Caco-2 (cell line): ENCODE measurements around the gene GSTT4. TPM values are rescaled to one million over a fixed set of nuclear protein-coding genes. Genes with fewer than 3 reads are reported as not detected.
A peak's percentile ranks its signal among the peaks of the same experiment; 100 is the strongest.

Experiments
- BruUV-seq: library from RNA; stranded (reverse); fragments of 400-500 nt; replicated peaks from 2 replicates; lab custom pipeline; 2021; lab: Mats Ljungman, UMichigan
- CTCF ChIA-PET: fragments of 300-600 bp; sonication (Branson Sonifier 250); formaldehyde crosslinking; loops from one replicate; lab custom pipeline; 2022; ENCODE audit warnings: antibody characterized with exemption; lab: Charles Lee
- POLR2A ChIA-PET: fragments of 300-600 bp; sonication (Branson Sonifier 250); formaldehyde crosslinking; loops from one replicate; lab custom pipeline; 2022; ENCODE audit warnings: antibody characterized with exemption; lab: Charles Lee
- DNase-seq, 2 experiments: peaks; one replicate each; pipeline versions ENCODE4 v3.0.0 to v3.0.0-alpha.2; 2020 to 2022
- H3K27me3 ChIP-seq: replicated peaks from 2 replicates; pipeline ENCODE4 v1.6.0; 2011; ENCODE audit warnings: low read length; ENCODE audit not compliant: control insufficient read depth, insufficient read depth
- H3K36me3 ChIP-seq: 2 replicates; pipeline ENCODE4 v1.5.1; 2011; ENCODE audit warnings: low read length; ENCODE audit not compliant: control insufficient read depth, insufficient read depth
- H3K4me1 ChIP-seq: fragments of 250-450 bp; sonication (Bioruptor Pico); 2 replicates; pipeline ENCODE4 v1.5.1; 2020; ENCODE audit warnings: mild to moderate bottlenecking
- H3K4me3 ChIP-seq: 2 replicates; pipeline ENCODE4 v1.5.1; 2011; ENCODE audit warnings: low read depth, mild to moderate bottlenecking, control low read depth, low read length
- H3K9me3 ChIP-seq: fragments of 250-450 bp; sonication (Bioruptor Pico); 2 replicates; pipeline ENCODE4 v1.5.1; 2020; ENCODE audit warnings: mild to moderate bottlenecking, moderate library complexity
- H3K27ac Mint-ChIP-seq: one replicate; pipeline ENCODE4 v1.8.0; 2022; ENCODE audit warnings: mixed read lengths; ENCODE audit not compliant: unreplicated experiment
- H3K27me3 Mint-ChIP-seq: one replicate; pipeline ENCODE4 v1.8.0; 2022; ENCODE audit warnings: mixed read lengths; ENCODE audit not compliant: insufficient read depth, unreplicated experiment
- H3K36me3 Mint-ChIP-seq: one replicate; pipeline ENCODE4 v1.8.0; 2022; ENCODE audit warnings: mild to moderate bottlenecking, mixed read lengths; ENCODE audit not compliant: insufficient read depth, unreplicated experiment
- H3K4me1 Mint-ChIP-seq: one replicate; pipeline ENCODE4 v1.8.0; 2022; ENCODE audit warnings: low read depth, mixed read lengths; ENCODE audit not compliant: unreplicated experiment
- H3K4me3 Mint-ChIP-seq: one replicate; pipeline ENCODE4 v1.8.0; 2022; ENCODE audit warnings: mild to moderate bottlenecking, moderate library complexity, mixed read lengths; ENCODE audit not compliant: unreplicated experiment
- H3K9me3 Mint-ChIP-seq: one replicate; pipeline ENCODE4 v1.8.0; 2022; ENCODE audit warnings: mixed read lengths; ENCODE audit not compliant: unreplicated experiment
- intact Hi-C: fragments of 100-400 bp; cut with micrococcal nuclease; formaldehyde crosslinking; loops from one replicate; pipeline ENCODE4 v1.10.0; 2022; ENCODE audit not compliant: unreplicated experiment
- total RNA-seq: library from RNA; stranded (reverse); gene quantifications from 2 replicates; pipeline ENCODE4 v1.2.3, GENCODE V29; 2022
- TF ChIP-seq, protein P1 (sequence below), 2 experiments: fragments of 200-600 bp in 1 of 2; IDR thresholded peaks; 1 replicate in 1 of 2; 2 replicates in 1 of 2; pipeline versions ENCODE4 v1.5.1 to v1.8.0; 2011 to 2022; ENCODE audit warnings: antibody characterized with exemption in 1 of 2, control low read depth in 1 of 2, inconsistent platforms in 1 of 2, low read depth in 1 of 2, low read length in 1 of 2, mild to moderate bottlenecking in 1 of 2, moderate library complexity in 1 of 2; ENCODE audit not compliant: insufficient read depth in 1 of 2, severe bottlenecking in 1 of 2, unreplicated experiment in 1 of 2

Gene GSTT4
- total RNA-seq, 1 experiment from 2014 or later = 0.16 TPM

DNA sequence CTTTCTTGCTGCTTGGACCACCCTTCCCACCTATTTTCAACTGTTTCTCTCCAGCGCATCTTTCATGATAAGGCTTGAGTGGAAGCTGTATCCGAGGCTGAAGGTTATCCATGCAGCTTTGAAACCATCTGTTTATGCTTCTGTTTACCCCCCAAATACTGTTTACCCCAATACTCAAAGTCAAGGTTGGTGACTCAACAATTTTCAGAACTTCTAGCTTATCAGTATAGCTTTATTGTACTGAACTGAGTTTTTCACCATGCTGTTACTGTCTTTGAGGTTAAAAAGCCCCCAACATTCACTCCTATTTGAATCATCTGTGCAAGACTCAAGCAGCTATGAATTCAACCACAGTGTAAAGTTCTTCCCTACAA is 4.8 kb upstream of the GSTT4 start:
- peaks cover 33% of the 10 kb centered on the region for H3K4me1 Mint-ChIP-seq
- no TSS peak for BruUV-seq
- peak overlapping the region; percentile 93 for H3K27ac Mint-ChIP-seq
- TF ChIP-seq, protein P1, sequence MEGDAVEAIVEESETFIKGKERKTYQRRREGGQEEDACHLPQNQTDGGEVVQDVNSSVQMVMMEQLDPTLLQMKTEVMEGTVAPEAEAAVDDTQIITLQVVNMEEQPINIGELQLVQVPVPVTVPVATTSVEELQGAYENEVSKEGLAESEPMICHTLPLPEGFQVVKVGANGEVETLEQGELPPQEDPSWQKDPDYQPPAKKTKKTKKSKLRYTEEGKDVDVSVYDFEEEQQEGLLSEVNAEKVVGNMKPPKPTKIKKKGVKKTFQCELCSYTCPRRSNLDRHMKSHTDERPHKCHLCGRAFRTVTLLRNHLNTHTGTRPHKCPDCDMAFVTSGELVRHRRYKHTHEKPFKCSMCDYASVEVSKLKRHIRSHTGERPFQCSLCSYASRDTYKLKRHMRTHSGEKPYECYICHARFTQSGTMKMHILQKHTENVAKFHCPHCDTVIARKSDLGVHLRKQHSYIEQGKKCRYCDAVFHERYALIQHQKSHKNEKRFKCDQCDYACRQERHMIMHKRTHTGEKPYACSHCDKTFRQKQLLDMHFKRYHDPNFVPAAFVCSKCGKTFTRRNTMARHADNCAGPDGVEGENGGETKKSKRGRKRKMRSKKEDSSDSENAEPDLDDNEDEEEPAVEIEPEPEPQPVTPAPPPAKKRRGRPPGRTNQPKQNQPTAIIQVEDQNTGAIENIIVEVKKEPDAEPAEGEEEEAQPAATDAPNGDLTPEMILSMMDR (IDR thresholded peaks at IDR 0.05; ENCODE audit: insufficient read depth in 1 of 2, low read depth in 1 of 2, low read length in 1 of 2, severe bottlenecking in 1 of 2, unreplicated experiment in 1 of 2) = no peak
- POLR2A ChIA-PET = interaction anchor here (0.6 kb wide), 1 partner anchor 17 kb away, joined by 5 read pairs; no protein-coding TSS in a partner anchor
- no peak overlapping the region for H3K4me3 Mint-ChIP-seq
- peaks cover 12% of the 10 kb centered on the region for H3K9me3 Mint-ChIP-seq
- peaks cover 15% of the 10 kb centered on the region for H3K36me3 Mint-ChIP-seq
- DNase-seq = no peak
- H3K4me3 ChIP-seq = no peak overlapping the region
- H3K36me3 ChIP-seq = no peaks in the 10 kb centered on the region
- CTCF ChIA-PET = no interaction called here
- intact Hi-C loops = no loop called here
- H3K9me3 ChIP-seq = peaks cover 11% of the 10 kb centered on the region; the same call in 1 of the 2 replicates
- no peaks in the 10 kb centered on the region for H3K27me3 Mint-ChIP-seq
- peaks cover 26% of the 10 kb centered on the region for H3K4me1 ChIP-seq
- no peaks in the 10 kb centered on the region for H3K27me3 ChIP-seq

DNA sequence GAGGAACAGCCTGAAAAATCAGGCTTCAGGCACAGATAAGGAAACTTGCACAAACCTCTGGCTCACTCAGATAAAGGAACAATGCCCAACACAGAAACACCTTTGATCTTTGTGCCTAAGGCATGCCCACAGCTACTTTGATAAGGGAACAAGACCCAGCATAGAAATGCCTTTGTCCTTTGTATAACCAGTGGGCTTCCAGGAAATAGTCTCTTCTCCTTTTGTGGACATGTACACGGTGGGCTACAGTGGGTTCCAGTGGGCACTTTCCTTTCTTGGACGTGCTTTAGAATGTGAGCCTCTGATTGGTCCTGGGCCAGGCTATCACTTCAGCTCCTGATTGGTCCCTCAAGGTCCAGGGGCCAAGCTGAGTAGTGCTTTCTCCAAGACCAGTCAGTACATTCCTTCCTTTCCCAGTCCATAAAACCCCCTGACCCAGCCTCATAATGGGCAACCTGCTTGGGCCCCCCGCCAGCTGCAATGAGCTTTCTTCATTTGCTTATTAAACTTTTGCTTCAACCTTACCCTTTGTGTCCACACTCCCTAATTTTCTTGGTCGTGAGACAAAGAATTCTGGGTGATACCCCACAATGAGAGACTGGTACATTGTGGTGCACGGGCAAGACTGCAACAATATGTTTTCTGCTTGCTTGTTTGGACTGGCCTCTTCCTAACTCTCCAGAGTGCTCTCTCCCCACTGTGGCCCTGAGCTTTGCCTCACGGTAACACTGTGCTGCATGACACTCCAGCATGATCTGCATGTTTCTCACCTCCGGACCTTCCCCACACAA is 4.2 kb upstream of the GSTT4 start:
- H3K36me3 ChIP-seq = no peaks in the 10 kb centered on the region
- H3K4me3 ChIP-seq = no peak overlapping the region
- TF ChIP-seq, protein P1 (IDR thresholded peaks at IDR 0.05; ENCODE audit: insufficient read depth in 1 of 2, low read depth in 1 of 2, low read length in 1 of 2, severe bottlenecking in 1 of 2, unreplicated experiment in 1 of 2) = no peak
- intact Hi-C loops = no loop called here
- Mint-ChIP-seq H3K9me3 (peaks cover 12% of the 10 kb centered on the region), H3K4me1 (peaks cover 29% of the 10 kb centered on the region), H3K27me3 (no peaks in the 10 kb centered on the region), H3K36me3 (peaks cover 15% of the 10 kb centered on the region), H3K27ac (peak overlapping the region; percentile 65), H3K4me3 (peak overlapping the region; percentile 28)
- peaks cover 26% of the 10 kb centered on the region for H3K4me1 ChIP-seq
- BruUV-seq = no TSS peak
- ChIA-PET POLR2A (interaction anchor here (0.6 kb wide), 1 partner anchor 16 kb away, joined by 5 read pairs; no protein-coding TSS in a partner anchor), CTCF (no interaction called here)
- H3K9me3 ChIP-seq = peaks cover 11% of the 10 kb centered on the region; the same call in 1 of the 2 replicates
- H3K27me3 ChIP-seq = no peaks in the 10 kb centered on the region
- peak; percentile 38 to 52 for DNase-seq

DNA sequence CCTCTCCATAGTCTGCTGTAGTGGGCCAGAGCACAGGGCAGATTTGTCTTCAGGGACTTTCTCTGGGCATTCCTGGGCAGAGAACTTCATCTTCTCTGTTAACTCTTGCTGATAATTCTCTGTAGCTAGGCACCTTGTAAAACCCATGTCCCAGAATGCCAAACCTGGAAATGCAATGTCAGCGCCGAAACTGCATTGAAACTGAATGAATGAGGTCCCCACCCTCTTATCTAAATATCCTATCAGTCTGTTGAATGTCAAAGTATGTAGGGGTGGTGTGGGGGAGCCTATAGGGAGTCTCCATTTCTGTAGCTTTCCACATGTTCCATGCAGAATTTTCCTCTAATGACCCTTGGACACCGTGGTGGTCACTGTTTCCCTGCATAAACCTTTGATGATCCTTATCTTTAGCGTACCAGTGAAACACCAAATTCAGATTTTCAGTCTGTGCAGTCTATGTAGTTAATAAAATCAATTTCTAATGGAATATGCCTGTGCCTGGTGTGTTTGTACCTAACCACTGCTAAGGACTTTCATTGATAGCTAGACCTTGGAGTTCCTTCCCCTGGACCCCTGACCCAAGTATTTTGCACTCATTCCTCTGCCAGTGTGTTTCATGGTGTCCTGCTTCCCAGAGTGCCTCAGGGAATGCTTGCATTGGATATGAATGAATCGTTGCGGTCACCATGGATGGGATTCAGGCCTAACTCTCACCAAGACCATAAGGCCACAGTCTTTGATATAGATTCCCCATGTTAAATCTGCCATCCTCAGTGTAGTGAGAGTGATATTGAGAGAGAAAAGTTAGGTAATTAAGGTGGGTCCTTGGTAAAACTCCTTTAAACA is 3.4 kb upstream of the GSTT4 start:
- Histone ChIP-seq H3K27me3 (no peaks in the 10 kb centered on the region), H3K4me1 (peaks cover 26% of the 10 kb centered on the region), H3K4me3 (no peak overlapping the region), H3K9me3 (peaks cover 11% of the 10 kb centered on the region; the same call in 1 of the 2 replicates), H3K36me3 (no peaks in the 10 kb centered on the region)
- ChIA-PET POLR2A (no interaction called here), CTCF (no interaction called here)
- intact Hi-C loops = no loop called here
- Mint-ChIP-seq H3K36me3 (peaks cover 15% of the 10 kb centered on the region), H3K4me3 (peak overlapping the region; percentile 28), H3K27me3 (no peaks in the 10 kb centered on the region), H3K27ac (peak overlapping the region; percentile 65), H3K4me1 (peaks cover 25% of the 10 kb centered on the region), H3K9me3 (peaks cover 12% of the 10 kb centered on the region)
- no TSS peak for BruUV-seq
- TF ChIP-seq, protein P1 (IDR thresholded peaks at IDR 0.05; ENCODE audit: insufficient read depth in 1 of 2, low read depth in 1 of 2, low read length in 1 of 2, severe bottlenecking in 1 of 2, unreplicated experiment in 1 of 2) = no peak
- no peak for DNase-seq
